Astrocyte of the hippocampus (primary cell): ENCODE measurements around the gene HSPB1.
"Not testable (repeated sequence)": the region's sequence is repeated elsewhere in the genome, so short reads cannot be mapped to it uniquely, and the experiment has no call there.

Experiments
- DNase-seq: peaks from one replicate; pipeline ENCODE4 v3.0.0; 2011; ENCODE audit warnings: low read depth, low spot score

The HSPB1 gene

DNA sequence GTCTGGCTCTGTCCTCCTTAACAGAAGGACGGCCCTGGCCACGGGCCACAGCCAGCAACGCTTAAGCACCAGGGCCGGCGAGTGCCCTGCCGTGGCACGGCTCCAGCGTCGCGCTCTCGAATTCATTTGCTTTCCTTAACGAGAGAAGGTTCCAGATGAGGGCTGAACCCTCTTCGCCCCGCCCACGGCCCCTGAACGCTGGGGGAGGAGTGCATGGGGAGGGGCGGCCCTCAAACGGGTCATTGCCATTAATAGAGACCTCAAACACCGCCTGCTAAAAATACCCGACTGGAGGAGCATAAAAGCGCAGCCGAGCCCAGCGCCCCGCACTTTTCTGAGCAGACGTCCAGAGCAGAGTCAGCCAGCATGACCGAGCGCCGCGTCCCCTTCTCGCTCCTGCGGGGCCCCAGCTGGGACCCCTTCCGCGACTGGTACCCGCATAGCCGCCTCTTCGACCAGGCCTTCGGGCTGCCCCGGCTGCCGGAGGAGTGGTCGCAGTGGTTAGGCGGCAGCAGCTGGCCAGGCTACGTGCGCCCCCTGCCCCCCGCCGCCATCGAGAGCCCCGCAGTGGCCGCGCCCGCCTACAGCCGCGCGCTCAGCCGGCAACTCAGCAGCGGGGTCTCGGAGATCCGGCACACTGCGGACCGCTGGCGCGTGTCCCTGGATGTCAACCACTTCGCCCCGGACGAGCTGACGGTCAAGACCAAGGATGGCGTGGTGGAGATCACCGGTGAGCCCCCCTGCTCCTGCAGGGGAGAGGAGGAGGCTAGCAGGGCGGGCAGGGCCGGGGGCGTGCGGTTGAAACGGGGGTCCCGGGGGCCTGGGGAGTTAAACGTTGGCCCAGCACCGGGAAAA, at the start of gene HSPB1:
Gene HSPB1 (plus strand): TSS at position 327 of the 855 bp plus-strand sequence. CDS start 40 bp downstream, at position 367.
- peak; percentile 95 for DNase-seq

DNA sequence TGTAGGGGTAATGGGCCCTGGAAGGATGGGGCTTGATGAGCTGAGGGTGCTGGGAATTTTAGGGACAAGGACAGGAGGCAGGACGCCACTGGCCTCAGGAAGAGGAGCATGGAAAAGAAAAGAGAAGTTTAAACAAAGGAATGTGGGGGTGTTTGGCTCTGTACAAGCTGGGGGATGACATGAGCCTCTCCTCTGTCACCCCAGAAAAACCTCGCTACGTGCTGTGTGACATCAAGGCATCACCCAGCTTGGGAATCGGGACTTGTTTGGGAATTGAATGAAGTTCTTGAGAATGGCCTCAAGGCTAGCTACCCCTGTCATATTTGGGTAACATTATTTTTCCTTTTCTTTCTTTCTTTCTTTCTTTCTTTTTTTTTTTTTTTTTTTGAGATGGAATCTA, 47.7 kb upstream of the HSPB1 start:
- no peak for DNase-seq

DNA sequence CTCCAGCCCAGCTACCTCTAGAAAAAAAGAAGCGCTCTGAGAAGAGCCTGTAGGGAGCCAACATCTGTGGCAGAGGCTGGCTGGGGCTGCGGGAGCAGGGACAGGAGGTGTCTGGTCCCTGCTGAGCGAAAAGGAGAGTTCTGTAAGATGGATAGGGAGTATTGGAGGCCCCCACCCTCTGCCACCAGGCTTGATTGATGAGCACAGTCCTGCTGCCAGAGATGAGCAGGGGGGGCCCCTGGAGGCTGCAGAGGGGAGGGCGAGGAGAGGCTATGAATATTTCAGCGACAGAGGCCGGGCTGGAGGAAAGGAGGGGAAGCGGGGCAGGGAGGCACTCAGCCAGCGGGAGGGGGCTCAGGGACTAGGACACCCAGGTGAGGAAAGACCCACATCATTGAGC, 44.5 kb upstream of the HSPB1 start:
- DNase-seq: no peak

DNA sequence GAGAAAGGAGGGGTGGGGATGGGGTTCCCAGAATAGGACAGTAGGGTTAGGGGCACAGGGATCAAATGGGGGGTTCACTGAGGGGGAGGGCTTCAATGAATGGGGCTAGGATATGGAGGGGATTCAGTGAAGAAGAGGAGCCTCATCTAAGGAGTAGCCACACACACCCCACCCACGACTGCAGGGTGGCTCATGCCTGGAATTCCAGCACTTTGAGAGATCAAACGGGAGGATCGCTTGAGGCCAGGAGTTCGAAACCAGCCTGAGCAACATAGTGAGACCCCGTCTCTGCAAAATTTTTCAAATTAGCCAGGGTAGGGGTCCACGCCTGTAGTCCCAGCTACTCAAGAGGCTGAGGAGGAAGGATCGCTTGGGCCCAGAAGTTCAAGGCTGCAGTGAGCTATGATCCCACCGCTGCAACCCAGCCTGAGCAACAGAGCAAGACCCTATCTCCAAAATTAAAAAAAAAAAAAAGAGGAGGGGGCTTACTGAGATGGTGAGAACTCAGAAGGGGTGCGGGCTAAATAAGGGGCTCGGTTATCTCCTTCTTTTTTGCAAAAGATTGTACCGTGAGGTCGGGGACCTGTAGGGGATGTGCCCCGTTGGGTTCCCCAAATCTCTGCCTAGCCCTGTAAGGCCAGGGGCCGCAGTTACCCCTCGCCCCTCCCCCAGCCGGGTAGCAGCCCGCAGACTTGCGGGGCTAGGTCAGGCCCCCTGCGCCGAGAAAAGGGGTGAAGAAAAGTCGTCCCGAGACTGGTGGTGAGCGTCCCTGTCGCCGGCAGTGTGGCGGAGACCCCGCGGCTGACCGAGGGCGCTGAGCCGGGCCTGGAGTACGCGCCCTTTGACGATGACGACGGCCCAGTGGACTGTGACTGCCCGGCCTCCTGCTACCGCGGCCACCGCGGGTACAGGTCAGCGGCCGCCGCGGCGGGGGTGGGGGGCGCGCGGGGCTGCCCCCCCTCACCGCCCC, 43.1 kb upstream of the HSPB1 start:
- no peak for DNase-seq

DNA sequence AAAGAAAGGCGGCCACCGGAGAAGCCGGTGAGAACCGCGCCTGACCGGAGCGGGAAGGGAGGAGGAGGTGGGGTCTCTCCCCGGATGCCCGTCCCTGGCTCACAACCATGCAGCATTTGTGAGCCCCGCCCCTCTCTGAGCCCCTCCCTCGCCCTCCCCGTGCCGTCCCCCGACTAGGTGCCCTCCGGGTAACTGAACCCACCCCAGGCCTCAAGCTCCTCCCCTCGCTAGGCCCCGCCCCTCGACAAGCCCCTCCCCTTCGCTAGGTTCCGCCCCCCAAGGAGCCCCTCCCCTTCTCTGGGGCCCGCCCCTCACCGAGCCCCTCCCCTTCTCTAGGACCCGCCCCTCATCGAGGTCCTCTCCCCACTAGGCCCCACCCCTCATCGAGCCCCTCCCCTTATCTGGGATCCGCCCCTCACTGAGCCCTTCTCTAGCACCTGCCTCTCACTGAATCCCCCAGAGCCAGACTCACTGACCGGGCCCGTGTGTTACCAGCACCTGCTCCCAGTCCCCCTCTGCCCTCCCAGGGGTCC, 42.2 kb upstream of the HSPB1 start:
- peak; percentile 46 for DNase-seq

DNA sequence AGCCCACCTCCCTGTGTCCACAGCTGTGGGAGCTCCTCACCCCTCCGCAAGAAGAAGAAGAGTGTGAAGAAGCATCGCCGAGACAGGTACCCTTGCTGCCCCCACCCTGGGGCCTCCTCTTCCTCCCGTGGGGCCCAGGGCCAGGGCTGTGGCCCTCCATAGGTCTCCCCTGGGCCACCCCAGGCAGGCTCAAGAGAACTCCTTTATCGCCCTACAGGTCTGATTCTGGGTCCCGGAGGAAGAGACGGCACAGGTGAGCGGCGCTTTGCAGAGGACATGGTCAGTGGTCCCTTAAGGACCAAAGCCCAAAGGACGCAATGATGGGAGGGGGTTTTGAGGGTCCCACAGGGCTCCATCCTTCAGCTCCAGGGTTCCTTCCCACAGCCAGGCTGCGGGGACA, 41.1 kb upstream of the HSPB1 start:
- no peak for DNase-seq

DNA sequence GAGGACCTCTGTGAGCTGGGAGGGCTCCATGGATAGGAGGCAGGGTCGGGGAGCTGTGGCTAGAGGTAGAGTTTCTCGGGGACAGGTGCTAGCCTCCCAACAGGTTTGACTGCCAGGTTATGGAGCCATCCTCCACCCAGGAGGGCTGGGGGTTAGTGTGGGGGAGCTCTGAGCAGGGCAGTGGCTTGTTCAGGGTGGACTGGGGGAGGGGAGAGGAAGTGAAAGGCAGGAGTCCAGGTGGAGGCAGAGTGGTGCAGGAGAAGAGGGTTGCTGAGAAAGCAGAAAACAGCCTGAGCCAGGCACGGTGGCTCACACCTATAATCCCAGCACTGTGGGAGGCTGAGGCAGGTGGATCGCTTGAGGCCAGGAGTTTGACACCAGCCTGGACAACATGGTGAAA, 40.5 kb upstream of the HSPB1 start:
- DNase-seq: no peak

DNA sequence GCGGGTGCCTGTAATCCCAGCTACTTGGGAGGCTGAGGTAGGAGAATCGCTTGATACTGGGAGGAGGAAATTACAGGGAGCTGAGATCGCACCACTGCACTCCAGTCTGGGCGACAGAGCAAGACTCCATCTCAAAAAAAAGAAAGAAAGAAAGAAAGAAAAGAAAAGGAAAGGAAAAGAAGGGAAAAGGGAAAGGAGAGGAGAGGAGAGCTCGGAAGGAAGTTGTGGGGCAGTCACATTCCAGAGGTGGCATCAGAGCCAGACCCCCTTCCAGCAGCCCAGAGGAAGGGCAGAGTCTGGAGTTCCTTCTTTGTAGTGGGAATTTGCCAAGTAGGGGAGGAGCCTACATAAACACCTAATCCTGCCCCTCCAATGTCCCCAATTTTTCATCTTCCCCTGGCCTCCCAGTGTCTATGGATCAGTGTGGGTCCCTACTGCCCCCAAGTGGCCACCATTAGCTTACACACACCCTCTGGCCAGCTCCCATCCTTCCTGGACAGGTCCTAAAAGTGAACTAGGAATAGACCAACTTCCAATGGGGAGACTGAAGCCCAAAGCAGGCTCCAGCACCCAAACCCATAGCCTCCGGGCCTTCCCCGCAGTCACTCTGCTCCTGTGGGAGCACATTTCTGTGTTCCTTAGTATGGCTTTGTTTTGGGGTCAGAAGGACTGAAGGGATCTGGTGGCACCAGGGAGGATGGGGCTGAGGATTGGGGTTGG, 39.6 kb upstream of the HSPB1 start:
- DNase-seq: peak; percentile 77

DNA sequence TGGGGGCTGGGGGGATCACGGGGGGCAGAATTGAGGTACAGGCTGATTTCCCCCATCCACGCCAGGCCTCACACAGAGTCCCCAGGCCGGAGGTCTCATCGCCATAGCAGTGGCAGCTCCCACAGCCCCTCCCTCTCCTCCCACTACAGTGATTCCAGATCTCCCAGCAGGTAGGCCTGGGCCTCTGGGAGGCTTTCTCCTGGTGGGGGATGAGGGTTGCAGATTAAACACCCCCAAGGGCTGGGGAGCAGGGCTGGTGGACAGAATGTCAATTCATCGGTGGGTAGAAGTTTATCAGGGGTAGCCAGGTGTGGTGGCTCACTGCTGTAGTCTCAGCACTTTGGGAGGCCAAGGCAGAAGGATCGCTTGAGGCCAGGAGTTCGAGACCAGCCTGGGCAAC, 37.2 kb upstream of the HSPB1 start:
- DNase-seq: no peak

DNA sequence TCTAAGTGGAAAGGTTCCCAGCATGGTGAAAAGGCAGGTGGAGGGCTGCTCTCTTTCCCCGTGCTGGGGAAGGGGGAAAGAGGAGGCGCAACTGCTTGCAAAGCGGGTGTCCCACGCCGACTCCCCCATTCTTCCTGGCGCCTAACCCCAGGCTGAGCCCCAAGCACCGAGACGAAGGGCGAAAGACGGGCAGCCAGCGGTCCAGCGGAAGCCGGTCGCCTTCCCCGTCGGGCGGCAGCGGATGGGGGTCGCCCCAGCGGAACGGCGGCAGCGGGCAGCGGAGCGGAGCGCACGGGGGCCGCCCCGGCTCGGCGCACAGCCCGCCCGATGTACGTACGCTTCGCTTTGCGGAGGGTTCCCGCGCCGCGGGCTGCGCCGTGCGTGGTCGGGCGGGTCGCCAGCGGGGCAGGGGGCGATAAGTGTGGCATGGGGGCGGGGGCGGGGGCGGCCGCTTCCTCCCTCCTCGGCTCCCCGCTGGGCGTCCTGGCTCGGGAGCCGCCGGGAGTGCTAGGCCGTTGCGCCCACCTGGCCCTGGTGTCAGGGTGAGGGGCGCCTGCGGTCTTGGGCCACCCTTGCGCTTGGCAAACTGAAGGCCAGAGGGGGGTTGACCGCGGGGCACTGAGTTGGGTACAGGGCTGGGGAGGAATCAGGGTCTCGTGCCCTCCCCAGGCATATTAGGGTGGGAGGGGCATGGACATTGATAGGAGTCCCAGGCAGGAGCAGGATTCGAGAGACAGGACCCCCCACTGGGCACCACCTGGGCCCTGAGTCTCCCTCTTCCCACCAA, 35.2 kb upstream of the HSPB1 start:
- DNase-seq: no peak

DNA sequence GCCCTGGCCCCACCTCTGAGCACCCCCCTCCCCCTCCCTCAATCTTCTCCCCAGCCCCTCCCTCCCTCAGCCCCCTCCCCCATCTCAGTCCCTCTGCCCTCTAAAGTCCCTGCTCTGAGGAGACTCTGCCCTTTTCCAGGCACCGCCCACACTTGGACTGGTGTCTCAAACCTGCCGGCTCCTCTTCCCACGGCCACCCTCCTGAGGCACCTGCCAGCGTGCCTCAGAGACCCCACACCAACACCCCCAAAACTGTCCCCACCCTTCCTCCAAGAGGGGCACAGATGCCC, 34.6 kb upstream of the HSPB1 start:
- DNase-seq: no peak

DNA sequence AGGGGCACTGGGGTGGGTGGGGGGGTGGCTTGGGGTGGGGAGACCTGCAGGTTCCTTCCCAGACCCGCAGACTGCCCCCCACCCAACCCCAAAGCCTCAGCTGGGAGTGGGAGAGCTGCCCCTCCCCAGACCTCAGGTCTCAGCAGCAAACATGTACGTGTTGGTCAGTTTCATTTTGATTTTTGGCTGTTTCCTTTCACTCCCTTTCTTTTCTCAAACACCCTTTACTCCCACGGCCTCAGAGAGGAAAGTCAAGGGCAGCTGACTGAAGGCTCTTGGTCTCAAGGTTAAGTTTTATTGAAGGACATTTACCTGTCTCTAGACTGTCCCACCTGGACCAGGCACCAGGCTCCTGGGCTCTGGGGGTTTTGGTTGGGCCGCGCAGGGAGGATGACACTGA, 34.1 kb upstream of the HSPB1 start:
- no peak for DNase-seq

DNA sequence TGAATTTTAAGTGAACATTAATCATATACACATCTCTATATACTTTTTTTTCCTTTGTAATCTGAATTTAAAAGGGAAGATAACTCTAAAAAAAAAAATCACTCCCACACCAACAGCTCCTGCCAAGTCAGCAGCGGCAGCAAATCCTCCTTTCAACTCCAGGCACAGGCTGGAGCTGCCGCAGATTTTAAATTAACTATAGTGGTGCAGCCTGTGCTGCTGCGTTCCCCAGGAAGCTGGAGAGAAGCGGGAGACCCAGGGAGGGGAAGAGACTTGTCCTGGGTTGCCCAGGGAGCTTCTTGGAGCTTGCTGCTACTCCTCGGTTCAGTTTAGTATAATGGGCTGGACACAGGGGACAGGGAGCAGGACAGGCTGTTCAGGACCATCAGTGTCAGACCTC, 32.6 kb upstream of the HSPB1 start:
- DNase-seq: no peak

DNA sequence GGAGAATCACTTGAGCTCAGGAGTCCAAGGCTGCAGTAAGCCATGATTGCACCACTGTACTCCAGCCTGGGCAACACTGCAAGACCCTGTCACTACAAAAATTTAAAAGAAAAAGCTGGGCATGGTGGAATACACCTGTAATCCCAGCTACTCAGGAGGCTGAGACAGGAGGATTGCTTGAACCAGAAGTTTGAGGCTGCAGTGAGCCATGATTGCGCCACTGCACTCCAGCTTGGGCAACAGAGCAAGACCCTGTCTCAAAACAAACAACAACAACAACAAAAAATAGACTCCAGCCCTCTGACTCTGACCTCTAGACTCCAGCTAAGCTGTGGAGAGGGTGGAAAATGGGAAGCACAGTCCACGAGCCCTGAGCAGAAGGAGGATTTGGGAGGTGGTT, 31.1 kb upstream of the HSPB1 start:
- DNase-seq: not testable (repeated sequence)

DNA sequence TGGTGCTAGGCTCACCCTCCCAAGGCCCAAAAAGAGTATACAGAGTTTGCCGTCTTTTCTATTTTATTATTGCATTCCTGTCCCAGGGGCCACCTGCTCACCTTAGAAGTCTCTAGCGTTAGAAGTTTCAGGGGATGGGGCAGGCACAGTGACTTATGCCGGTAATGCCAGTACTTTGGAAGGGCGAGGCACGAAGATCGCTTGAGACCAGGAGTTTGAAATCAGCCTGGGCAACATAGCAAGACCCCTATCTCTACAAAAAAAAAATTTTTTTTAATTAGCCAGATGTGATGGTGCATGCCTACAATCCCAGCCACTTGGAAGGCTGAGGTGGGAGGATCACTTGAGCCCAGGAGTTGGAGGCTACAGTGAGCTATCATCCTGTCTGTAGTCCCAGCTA, 30.3 kb upstream of the HSPB1 start:
- no peak for DNase-seq

DNA sequence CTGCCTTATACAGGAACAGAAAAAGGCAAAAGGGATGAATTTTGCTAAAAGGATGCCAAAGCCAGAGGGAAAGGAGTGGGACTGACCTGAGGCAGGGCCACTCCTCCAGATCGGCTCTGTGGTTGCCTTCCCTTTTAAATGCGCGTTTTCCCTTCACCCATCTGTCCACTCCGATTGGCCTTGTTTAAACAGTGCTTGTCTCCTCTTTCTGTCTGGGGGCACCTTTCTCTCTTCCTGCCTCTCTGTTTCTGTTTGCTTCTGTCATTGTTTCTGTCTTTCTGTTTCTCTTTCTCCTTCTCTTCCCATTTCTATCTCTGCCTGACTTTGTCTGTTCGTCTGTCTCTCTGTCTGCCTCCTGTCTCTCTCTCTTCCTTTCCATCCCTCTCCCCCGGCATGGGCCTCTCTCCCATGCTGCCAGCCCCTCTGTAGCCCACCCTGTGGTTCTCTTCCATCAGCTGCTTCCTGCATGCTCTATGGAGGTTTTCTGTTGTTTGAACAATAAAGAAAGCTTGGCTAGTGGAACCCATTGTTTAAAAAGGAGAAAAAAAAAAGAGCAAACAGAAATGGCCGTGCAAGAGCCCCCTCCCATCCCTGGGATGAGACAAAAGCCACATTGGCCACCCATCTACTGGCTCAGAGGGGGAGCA, 29.5 kb upstream of the HSPB1 start:
- DNase-seq: no peak

DNA sequence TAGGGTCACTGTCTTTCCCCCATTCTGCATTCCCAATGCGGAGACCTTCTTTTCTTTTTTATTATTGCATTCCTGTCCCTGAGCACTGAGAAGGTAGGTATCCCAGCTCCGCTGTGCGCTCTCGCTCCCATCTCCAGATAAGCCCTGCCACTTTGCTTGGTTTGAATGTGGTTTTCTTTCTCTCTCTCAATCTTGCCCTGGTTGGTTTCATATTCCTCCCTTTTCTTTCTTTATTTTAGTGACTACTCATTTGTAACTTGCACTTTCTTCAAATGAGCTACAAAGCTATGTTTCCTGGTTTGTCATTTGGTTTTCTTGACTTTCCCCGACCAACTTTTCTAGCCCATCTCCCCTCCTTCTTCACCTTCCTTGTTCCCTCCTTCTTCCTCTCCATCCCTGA, 29.0 kb upstream of the HSPB1 start:
- no peak for DNase-seq

DNA sequence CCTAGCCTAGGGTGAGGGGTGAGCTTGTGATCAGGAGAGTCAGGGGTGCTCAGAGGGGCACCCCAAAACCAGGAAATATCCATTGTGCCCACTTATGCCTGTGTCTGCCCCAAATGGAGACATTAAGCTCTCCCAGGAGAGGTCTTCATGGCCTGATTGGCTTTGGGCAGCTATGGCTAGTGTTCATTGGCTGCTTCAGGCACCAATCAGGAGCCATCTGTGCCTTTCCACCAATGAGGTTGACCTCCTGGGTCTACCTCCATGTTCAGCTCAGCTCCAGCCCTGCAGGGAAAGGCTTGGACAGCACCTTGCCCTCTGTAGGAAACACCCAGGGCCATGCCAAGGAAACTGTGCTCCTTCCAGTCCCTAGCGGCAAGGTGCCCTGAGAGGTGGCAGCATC, 23.9 kb upstream of the HSPB1 start:
- no peak for DNase-seq

DNA sequence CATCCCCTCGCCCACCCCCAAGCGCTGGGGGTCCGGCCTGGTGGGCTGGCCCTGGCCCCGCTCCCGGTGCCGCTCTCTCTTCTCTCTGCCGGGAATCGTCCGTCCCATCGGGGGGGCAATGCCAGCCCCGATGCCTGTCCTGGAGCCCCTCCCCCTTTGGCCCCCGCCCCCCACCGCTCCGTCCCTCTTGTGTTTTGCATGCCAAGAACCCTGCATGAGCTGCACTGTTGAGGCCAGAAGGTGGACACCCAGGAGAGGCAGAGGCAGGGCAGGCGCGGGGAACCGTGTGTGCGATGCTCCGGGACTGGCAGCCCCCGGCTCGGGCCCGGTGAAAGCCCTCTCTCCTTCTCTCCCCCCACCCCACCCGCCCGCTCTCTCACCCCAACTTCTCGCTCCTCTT, 22.1 kb upstream of the HSPB1 start:
- no peak for DNase-seq

DNA sequence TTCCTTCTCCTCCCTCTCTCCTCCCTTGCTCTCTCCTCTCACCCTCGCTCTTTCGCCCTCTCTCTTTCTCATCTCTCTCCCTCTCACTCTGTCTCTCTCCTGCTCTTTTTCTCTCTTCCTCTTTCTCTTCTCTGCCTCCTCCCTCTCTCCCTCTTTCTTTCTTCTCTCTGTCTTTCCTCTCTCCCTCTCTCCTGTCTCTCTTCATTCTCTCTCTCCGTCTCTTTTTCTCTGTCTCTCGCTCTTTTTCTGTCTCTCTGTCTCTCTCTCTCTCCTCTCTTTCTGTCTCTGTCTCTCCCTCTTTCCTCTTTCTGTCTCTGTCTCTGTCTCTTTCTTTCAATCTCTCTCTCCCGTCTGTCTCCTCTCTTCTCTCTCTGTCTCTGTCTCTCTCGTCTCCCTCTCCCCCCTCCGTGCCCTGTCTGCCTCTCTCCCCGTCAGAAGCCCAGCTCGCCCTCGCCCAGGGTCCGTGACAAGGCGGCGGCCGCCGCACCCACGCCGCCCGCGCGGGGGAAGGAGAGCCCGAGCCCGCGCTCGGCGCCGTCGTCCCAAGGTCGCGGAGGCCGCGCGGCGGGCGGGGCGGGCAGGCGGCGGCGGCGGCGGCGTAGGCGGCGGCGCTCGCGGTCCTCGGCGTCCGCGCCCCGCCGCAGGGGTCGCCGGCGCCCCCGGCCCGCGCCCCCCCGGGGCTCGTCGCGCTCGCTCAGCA, 21.3 kb upstream of the HSPB1 start:
- DNase-seq: no peak
